Activated T-cell treated with anti-CD3 and anti-CD28 coated beads, Interleukin-2, amount 50 U/mL, for 72 hours (primary cell): Measurements from ENCODE around the gene GRIK5. TPM values are rescaled to one million over a fixed set of nuclear protein-coding genes. Genes with fewer than 3 reads are reported as not detected.
"Not testable (repeated sequence)": the region's sequence is repeated elsewhere in the genome, so short reads cannot be mapped to it uniquely, and the experiment has no call there.

Source experiments
- ATAC-seq, 2 donors: fragments of 150-1000 bp; cut with Tn5 transposase; replicated peaks in 1 of 2; 2 replicates each; pipeline ENCODE4 v1.10.0; 2021; ENCODE audit warnings: moderate library complexity in 2 of 2, mild to moderate bottlenecking in 1 of 2
- DNase-seq, 2 donors: peaks; one replicate each; pipeline ENCODE4 v3.0.0; 2021 to 2022; ENCODE audit warnings: mixed read lengths in 1 of 2
- H3K27ac Mint-ChIP-seq: one replicate; pipeline ENCODE4 v1.8.0; 2022; ENCODE audit warnings: mild to moderate bottlenecking, moderate library complexity, mixed read lengths
- H3K27me3 Mint-ChIP-seq: one replicate; pipeline ENCODE4 v1.8.0; 2022; ENCODE audit warnings: low read depth, mixed read lengths
- H3K36me3 Mint-ChIP-seq, 2 donors: one replicate each; pipeline ENCODE4 v1.8.0; 2022; ENCODE audit warnings: mixed read lengths in 2 of 2, mild to moderate bottlenecking in 1 of 2; ENCODE audit not compliant: insufficient read depth in 2 of 2
- H3K4me1 Mint-ChIP-seq: one replicate; pipeline ENCODE4 v1.8.0; 2022; ENCODE audit warnings: low read depth, mixed read lengths
- H3K4me3 Mint-ChIP-seq, 2 donors: one replicate each; pipeline ENCODE4 v1.8.0; 2022; ENCODE audit warnings: mild to moderate bottlenecking in 2 of 2, mixed read lengths in 2 of 2, moderate library complexity in 2 of 2
- H3K9me3 Mint-ChIP-seq, 2 donors: one replicate each; pipeline ENCODE4 v1.8.0; 2022; ENCODE audit warnings: mixed read lengths in 2 of 2
- total RNA-seq, 2 donors: library from RNA; stranded (reverse); gene quantifications; one replicate each; pipeline ENCODE4 v1.2.3, GENCODE V29; 2022

The GRIK5 gene
- total RNA-seq, 2 donors from 2014 or later, result 1.1 to 3.8 TPM

GRCh38 chr19:42108527-42109389, 38.8 kb upstream of the GRIK5 start:
- ATAC-seq, result peak; percentile 91 to 93
- Mint-ChIP-seq H3K27ac (no peak overlapping the region), H3K9me3 (no peaks in the 10 kb centered on the region), H3K36me3 (peaks cover 6 to 16% of the 10 kb centered on the region in 2 donors), H3K4me3 (no peak overlapping the region), H3K27me3 (no peaks in the 10 kb centered on the region), H3K4me1 (peaks cover 55% of the 10 kb centered on the region)
- peak; percentile 88 to 90 for DNase-seq

GRCh38 chr19:42105368-42105767, 35.4 kb upstream of the GRIK5 start:
- DNase-seq (no peak), ATAC-seq (no peak)
- Mint-ChIP-seq H3K27me3 (no peaks in the 10 kb centered on the region), H3K36me3 (peaks cover 5% of the 10 kb centered on the region in 2 donors), H3K9me3 (no peaks in the 10 kb centered on the region), H3K27ac (peak overlapping the region; percentile 71), H3K4me1 (peaks cover 26% of the 10 kb centered on the region), H3K4me3 (no peak overlapping the region)

- ATAC-seq, result no peak
- peaks cover 17% of the 10 kb centered on the region for H3K4me1 Mint-ChIP-seq
These were observed 32.9 kb upstream of the GRIK5 start for GRCh38 chr19:42102877-42103276.

GRCh38 chr19:42100241-42100640, 30.2 kb upstream of the GRIK5 start:
- H3K4me3 Mint-ChIP-seq, H3K9me3 Mint-ChIP-seq, H3K27ac Mint-ChIP-seq, H3K27me3 Mint-ChIP-seq, ATAC-seq, H3K4me1 Mint-ChIP-seq, DNase-seq: not testable (repeated sequence)
- H3K36me3 Mint-ChIP-seq, result peaks cover 6 to 12% of the 10 kb centered on the region in 2 donors

More at GRCh38 chr19:42102877-42103276, 32.9 kb upstream of the GRIK5 start:
- Mint-ChIP-seq H3K9me3 (no peaks in the 10 kb centered on the region), H3K4me3 (no peak overlapping the region), H3K36me3 (peaks cover 5 to 8% of the 10 kb centered on the region in 2 donors), H3K27me3 (no peaks in the 10 kb centered on the region), H3K27ac (no peak overlapping the region)
- no peak for DNase-seq

GRCh38 chr19:42099336-42099925, 29.4 kb upstream of the GRIK5 start:
- Mint-ChIP-seq H3K27me3 (no peaks in the 10 kb centered on the region), H3K9me3 (no peaks in the 10 kb centered on the region), H3K36me3 (peaks cover 4 to 13% of the 10 kb centered on the region in 2 donors), H3K4me1 (no peaks in the 10 kb centered on the region), H3K4me3 (no peak overlapping the region), H3K27ac (no peak overlapping the region)
- no peak for DNase-seq
- ATAC-seq, result no peak

- no peaks in the 10 kb centered on the region for H3K27me3 Mint-ChIP-seq
- ATAC-seq (no peak), DNase-seq (no peak)
- no peak overlapping the region for H3K27ac Mint-ChIP-seq
- no peaks in the 10 kb centered on the region for H3K9me3 Mint-ChIP-seq
- peaks cover 3 to 15% of the 10 kb centered on the region in 2 donors for H3K36me3 Mint-ChIP-seq
- no peak overlapping the region for H3K4me3 Mint-ChIP-seq
- H3K4me1 Mint-ChIP-seq, result no peaks in the 10 kb centered on the region
These were observed 28.8 kb upstream of the GRIK5 start for GRCh38 chr19:42098781-42099180.

GRCh38 chr19:42097461-42097860, 27.5 kb upstream of the GRIK5 start:
- H3K36me3 Mint-ChIP-seq, result peaks cover 3 to 17% of the 10 kb centered on the region in 2 donors
- peaks cover 1% of the 10 kb centered on the region for H3K4me1 Mint-ChIP-seq
- no peak overlapping the region for H3K4me3 Mint-ChIP-seq
- ATAC-seq (no peak), DNase-seq (no peak)
- no peaks in the 10 kb centered on the region for H3K9me3 Mint-ChIP-seq
- no peaks in the 10 kb centered on the region for H3K27me3 Mint-ChIP-seq
- no peak overlapping the region for H3K27ac Mint-ChIP-seq

- peaks cover 3 to 19% of the 10 kb centered on the region in 2 donors for H3K36me3 Mint-ChIP-seq
- ATAC-seq, result no peak
- no peaks in the 10 kb centered on the region for H3K9me3 Mint-ChIP-seq
These were observed 26.3 kb upstream of the GRIK5 start for GRCh38 chr19:42096255-42096837.

GRCh38 chr19:42095814-42096230, 25.8 kb upstream of the GRIK5 start:
- Mint-ChIP-seq H3K36me3 (peaks cover 3 to 21% of the 10 kb centered on the region in 2 donors), H3K4me3 (no peak overlapping the region), H3K9me3 (no peaks in the 10 kb centered on the region), H3K27me3 (no peaks in the 10 kb centered on the region), H3K27ac (no peak overlapping the region), H3K4me1 (peaks cover 8% of the 10 kb centered on the region)
- ATAC-seq (no peak), DNase-seq (no peak)

More at GRCh38 chr19:42096255-42096837, 26.3 kb upstream of the GRIK5 start:
- H3K4me1 Mint-ChIP-seq, result peaks cover 5% of the 10 kb centered on the region
- H3K27me3 Mint-ChIP-seq, result no peaks in the 10 kb centered on the region
- H3K4me3 Mint-ChIP-seq, result no peak overlapping the region
- DNase-seq, result no peak
- H3K27ac Mint-ChIP-seq, result no peak overlapping the region

GRCh38 chr19:42095142-42095813, 25.3 kb upstream of the GRIK5 start:
- no peak for DNase-seq
- Mint-ChIP-seq H3K27me3 (no peaks in the 10 kb centered on the region), H3K9me3 (no peaks in the 10 kb centered on the region), H3K4me1 (peaks cover 12% of the 10 kb centered on the region), H3K4me3 (no peak overlapping the region), H3K27ac (no peak overlapping the region), H3K36me3 (peaks cover 3 to 25% of the 10 kb centered on the region in 2 donors)
- no peak for ATAC-seq

GRCh38 chr19:42093926-42094325, 23.9 kb upstream of the GRIK5 start:
- ATAC-seq (no peak), DNase-seq (no peak)
- Mint-ChIP-seq H3K4me1 (peaks cover 25% of the 10 kb centered on the region), H3K36me3 (peaks cover 3 to 21% of the 10 kb centered on the region in 2 donors), H3K27me3 (no peaks in the 10 kb centered on the region), H3K27ac (no peak overlapping the region), H3K9me3 (no peaks in the 10 kb centered on the region), H3K4me3 (no peak overlapping the region)

GRCh38 chr19:42093505-42093904, 23.5 kb upstream of the GRIK5 start:
- Mint-ChIP-seq H3K4me1 (peaks cover 30% of the 10 kb centered on the region), H3K9me3 (no peaks in the 10 kb centered on the region), H3K27ac (no peak overlapping the region), H3K4me3 (no peak overlapping the region), H3K36me3 (peaks cover 3 to 20% of the 10 kb centered on the region in 2 donors), H3K27me3 (no peaks in the 10 kb centered on the region)
- ATAC-seq (no peak), DNase-seq (no peak)

GRCh38 chr19:42092350-42092749, 22.3 kb upstream of the GRIK5 start:
- Mint-ChIP-seq H3K4me3 (no peak overlapping the region), H3K4me1 (peaks cover 33% of the 10 kb centered on the region), H3K36me3 (peaks cover 3 to 20% of the 10 kb centered on the region in 2 donors), H3K27me3 (no peaks in the 10 kb centered on the region), H3K27ac (no peak overlapping the region), H3K9me3 (no peaks in the 10 kb centered on the region)
- DNase-seq (peak; percentile 52 to 59), ATAC-seq (peak; percentile 71)
